ENCODE measurements around the gene UGT1A9.

The UGT1A9 gene

DNA sequence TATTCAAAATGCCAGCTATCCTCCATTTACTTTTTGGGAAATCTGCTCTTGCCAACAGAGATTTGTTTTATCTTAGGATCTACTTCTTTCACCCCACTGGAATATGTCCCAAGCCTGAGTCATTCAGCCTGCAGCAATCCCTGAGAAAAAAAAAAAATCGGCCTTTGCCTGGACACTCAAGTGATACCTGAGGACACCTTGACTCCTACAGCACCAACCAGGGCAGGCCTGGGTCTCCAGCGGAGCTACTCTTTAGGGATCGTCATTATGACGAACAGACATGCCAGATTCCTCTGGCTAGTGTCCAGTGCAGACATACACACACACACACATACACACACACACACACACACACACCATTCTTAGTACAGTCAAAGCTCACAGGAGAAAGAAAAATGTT lies 18.7 kb downstream of the UGT1A9 start:
- Histone ChIP-seq H3K27ac (ENCODE audit: low read depth, low read length) (no peak overlapping the region), H3K4me3 (ENCODE audit: insufficient read depth, low read length, poor library complexity, severe bottlenecking) (no peak overlapping the region), H3K4me2 (ENCODE audit: low read depth, low read length, poor library complexity, severe bottlenecking) (no peak overlapping the region)

GRCh38 chr2:233691443-233692433 lies 20.0 kb downstream of the UGT1A9 start:
- Histone ChIP-seq H2AFZ (ENCODE audit: low read depth, low read length, severe bottlenecking) (no peak overlapping the region), H3K9me3 (ENCODE audit: insufficient read depth, low read length) (no peaks in the 10 kb centered on the region), H3F3A (ENCODE audit: insufficient read depth) (no peaks in the 10 kb centered on the region), H3K4me3 (ENCODE audit: insufficient read depth, low read length, poor library complexity, severe bottlenecking) (no peak overlapping the region), H4K20me1 (ENCODE audit: low read depth, low read length) (no peaks in the 10 kb centered on the region), H3K4me2 (ENCODE audit: low read depth, low read length, poor library complexity, severe bottlenecking) (no peak overlapping the region), H3K79me2 (ENCODE audit: insufficient read depth, low read length) (no peaks in the 10 kb centered on the region), H3K36me3 (ENCODE audit: low read length) (no peaks in the 10 kb centered on the region), H3K9ac (ENCODE audit: low read length) (no peak overlapping the region), H3K9me2 (replicated peaks; ENCODE audit: insufficient read depth, low read length) (no peaks in the 10 kb centered on the region), H3K27me3 (ENCODE audit: low read length) (no peaks in the 10 kb centered on the region), H3K27ac (ENCODE audit: low read depth, low read length) (no peak overlapping the region)
- TF ChIP-seq, protein P1, sequence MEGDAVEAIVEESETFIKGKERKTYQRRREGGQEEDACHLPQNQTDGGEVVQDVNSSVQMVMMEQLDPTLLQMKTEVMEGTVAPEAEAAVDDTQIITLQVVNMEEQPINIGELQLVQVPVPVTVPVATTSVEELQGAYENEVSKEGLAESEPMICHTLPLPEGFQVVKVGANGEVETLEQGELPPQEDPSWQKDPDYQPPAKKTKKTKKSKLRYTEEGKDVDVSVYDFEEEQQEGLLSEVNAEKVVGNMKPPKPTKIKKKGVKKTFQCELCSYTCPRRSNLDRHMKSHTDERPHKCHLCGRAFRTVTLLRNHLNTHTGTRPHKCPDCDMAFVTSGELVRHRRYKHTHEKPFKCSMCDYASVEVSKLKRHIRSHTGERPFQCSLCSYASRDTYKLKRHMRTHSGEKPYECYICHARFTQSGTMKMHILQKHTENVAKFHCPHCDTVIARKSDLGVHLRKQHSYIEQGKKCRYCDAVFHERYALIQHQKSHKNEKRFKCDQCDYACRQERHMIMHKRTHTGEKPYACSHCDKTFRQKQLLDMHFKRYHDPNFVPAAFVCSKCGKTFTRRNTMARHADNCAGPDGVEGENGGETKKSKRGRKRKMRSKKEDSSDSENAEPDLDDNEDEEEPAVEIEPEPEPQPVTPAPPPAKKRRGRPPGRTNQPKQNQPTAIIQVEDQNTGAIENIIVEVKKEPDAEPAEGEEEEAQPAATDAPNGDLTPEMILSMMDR (IDR thresholded peaks at IDR 0.05; ENCODE audit: insufficient read depth, low read length, poor library complexity, severe bottlenecking): no peak
- no peak for TF ChIP-seq EZH2phosphoT487 (conservative IDR thresholded peaks at IDR 0.05; ENCODE audit: low read length)

More for the DNA sequence above, 18.7 kb downstream of the UGT1A9 start:
- H3K9ac ChIP-seq (ENCODE audit: low read length): no peak overlapping the region
- no peaks in the 10 kb centered on the region for H3F3A ChIP-seq (ENCODE audit: insufficient read depth)
- no peaks in the 10 kb centered on the region for H3K27me3 ChIP-seq (ENCODE audit: low read length)
- no peaks in the 10 kb centered on the region for H3K9me2 ChIP-seq (replicated peaks; ENCODE audit: insufficient read depth, low read length)
- no peaks in the 10 kb centered on the region for H3K79me2 ChIP-seq (ENCODE audit: insufficient read depth, low read length)
- H4K20me1 ChIP-seq (ENCODE audit: low read depth, low read length): no peaks in the 10 kb centered on the region
- no peaks in the 10 kb centered on the region for H3K9me3 ChIP-seq (ENCODE audit: insufficient read depth, low read length)
- no peak overlapping the region for H2AFZ ChIP-seq (ENCODE audit: low read depth, low read length, severe bottlenecking)
- no peak for TF ChIP-seq EZH2phosphoT487 (conservative IDR thresholded peaks at IDR 0.05; ENCODE audit: low read length)
- TF ChIP-seq, protein P1 (IDR thresholded peaks at IDR 0.05; ENCODE audit: insufficient read depth, low read length, poor library complexity, severe bottlenecking): no peak
- H3K36me3 ChIP-seq (ENCODE audit: low read length): no peaks in the 10 kb centered on the region

GRCh38 chr2:233692648-233693047 lies 20.9 kb downstream of the UGT1A9 start, which contains the start of gene UGT1A6:
Gene UGT1A6 (plus strand): TSS chr2:233692890. CDS start chr2:233693005, 115 bp downstream.
- Histone ChIP-seq H4K20me1 (ENCODE audit: low read depth, low read length) (no peaks in the 10 kb centered on the region), H3K36me3 (ENCODE audit: low read length) (no peaks in the 10 kb centered on the region), H2AFZ (ENCODE audit: low read depth, low read length, severe bottlenecking) (no peak within 1 kb of the TSS), H3K4me3 (ENCODE audit: insufficient read depth, low read length, poor library complexity, severe bottlenecking) (no peak within 1 kb of the TSS), H3K27me3 (ENCODE audit: low read length) (no peaks in the 10 kb centered on the region), H3K79me2 (ENCODE audit: insufficient read depth, low read length) (no peaks in the 10 kb centered on the region), H3K27ac (ENCODE audit: low read depth, low read length) (no peak within 1 kb of the TSS), H3K9me2 (replicated peaks; ENCODE audit: insufficient read depth, low read length) (no peaks in the 10 kb centered on the region), H3F3A (ENCODE audit: insufficient read depth) (no peaks in the 10 kb centered on the region), H3K4me2 (ENCODE audit: low read depth, low read length, poor library complexity, severe bottlenecking) (no peak within 1 kb of the TSS), H3K9me3 (ENCODE audit: insufficient read depth, low read length) (no peaks in the 10 kb centered on the region), H3K9ac (ENCODE audit: low read length) (no peak within 1 kb of the TSS)
- TF ChIP-seq, protein P1 (IDR thresholded peaks at IDR 0.05; ENCODE audit: insufficient read depth, low read length, poor library complexity, severe bottlenecking): no peak
- TF ChIP-seq EZH2phosphoT487 (conservative IDR thresholded peaks at IDR 0.05; ENCODE audit: low read length): no peak

Measured in SU-DHL-6 (cell line).